ENCODE data around the gene SDR9C7.

GRCh38 chr12:56880125-56880992, 53.8 kb downstream of the SDR9C7 start:
- TF ChIP-seq CTCF (conservative IDR thresholded peaks at IDR 0.05; ENCODE audit: low read depth, low read length) = no peak
- TF ChIP-seq EZH2phosphoT487 (IDR thresholded peaks at IDR 0.05; ENCODE audit: borderline replicate concordance, low read length) = no peak
